Gastrocnemius medialis (tissue), 4 donors: ENCODE measurements around the gene SIL1.

ENCODE experiments used
- POLR2A ChIP-seq, 2 donors: fragments of 450-650 bp; IDR thresholded peaks; one replicate each; pipeline ENCODE4 v1.6.1; 2017; ENCODE audit warnings: antibody characterized with exemption in 2 of 2, mild to moderate bottlenecking in 2 of 2, moderate library complexity in 2 of 2
- TF ChIP-seq, protein P1 (sequence below), 5 experiments: fragments of 450-650 bp in 3 of 5; fragments of 200-600 bp in 2 of 5; sonication (generic) in 2 of 5; IDR thresholded peaks in 4 of 5; conservative IDR thresholded peaks in 1 of 5; 1 replicate in 4 of 5; 2 replicates in 1 of 5; pipeline ENCODE4 v1.5.1; 2016 to 2019; ENCODE audit warnings: antibody characterized with exemption in 5 of 5, mild to moderate bottlenecking in 3 of 5, moderate library complexity in 3 of 5

GRCh38 chr5:138945421-138946240, 252.5 kb downstream of the SIL1 start:
- TF ChIP-seq, protein P1, sequence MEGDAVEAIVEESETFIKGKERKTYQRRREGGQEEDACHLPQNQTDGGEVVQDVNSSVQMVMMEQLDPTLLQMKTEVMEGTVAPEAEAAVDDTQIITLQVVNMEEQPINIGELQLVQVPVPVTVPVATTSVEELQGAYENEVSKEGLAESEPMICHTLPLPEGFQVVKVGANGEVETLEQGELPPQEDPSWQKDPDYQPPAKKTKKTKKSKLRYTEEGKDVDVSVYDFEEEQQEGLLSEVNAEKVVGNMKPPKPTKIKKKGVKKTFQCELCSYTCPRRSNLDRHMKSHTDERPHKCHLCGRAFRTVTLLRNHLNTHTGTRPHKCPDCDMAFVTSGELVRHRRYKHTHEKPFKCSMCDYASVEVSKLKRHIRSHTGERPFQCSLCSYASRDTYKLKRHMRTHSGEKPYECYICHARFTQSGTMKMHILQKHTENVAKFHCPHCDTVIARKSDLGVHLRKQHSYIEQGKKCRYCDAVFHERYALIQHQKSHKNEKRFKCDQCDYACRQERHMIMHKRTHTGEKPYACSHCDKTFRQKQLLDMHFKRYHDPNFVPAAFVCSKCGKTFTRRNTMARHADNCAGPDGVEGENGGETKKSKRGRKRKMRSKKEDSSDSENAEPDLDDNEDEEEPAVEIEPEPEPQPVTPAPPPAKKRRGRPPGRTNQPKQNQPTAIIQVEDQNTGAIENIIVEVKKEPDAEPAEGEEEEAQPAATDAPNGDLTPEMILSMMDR (IDR thresholded peaks at IDR 0.05 in 4 of 5, conservative IDR thresholded peaks at IDR 0.05 in 1 of 5) = no peak
- no peak for TF ChIP-seq POLR2A (IDR thresholded peaks at IDR 0.05)
